A673 (cell line): ENCODE data around the gene INTS1. TPM values are rescaled to one million over a fixed set of nuclear protein-coding genes. Genes with fewer than 3 reads are reported as not detected.

Experiments used
- BruUV-seq: library from RNA; stranded (reverse); fragments of 400-500 nt; replicated peaks from 2 replicates; lab custom pipeline; 2021; lab: Mats Ljungman, UMichigan
- CTCF ChIA-PET: fragments of 300-600 bp; sonication (Branson Sonifier 250); formaldehyde crosslinking; loops from one replicate; lab custom pipeline; 2022; ENCODE audit warnings: antibody characterized with exemption; lab: Charles Lee
- POLR2A ChIA-PET: fragments of 300-600 bp; sonication (Branson Sonifier 250); formaldehyde crosslinking; loops from one replicate; lab custom pipeline; 2022; ENCODE audit warnings: antibody characterized with exemption; ENCODE audit not compliant: low non-redundant PET; lab: Charles Lee
- DNase-seq: peaks from one replicate; pipeline ENCODE4 v3.0.0-alpha.2; 2015; ENCODE audit warnings: low spot score
- H3K27ac ChIP-seq: fragments of 200-600 bp; sonication (generic); 2 replicates; pipeline ENCODE4 v1.5.1; 2016; ENCODE audit warnings: mixed run types, low read depth, mild to moderate bottlenecking, mixed read lengths, antibody characterized with exemption, low read length; ENCODE audit not compliant: poor library complexity, severe bottlenecking
- H3K27me3 ChIP-seq: fragments of 200-600 bp; sonication (generic); replicated peaks from 2 replicates; pipeline ENCODE4 v1.6.1; 2017; ENCODE audit warnings: mixed run types, low read depth, mild to moderate bottlenecking, mixed read lengths, antibody characterized with exemption, low read length; ENCODE audit not compliant: insufficient read depth, poor library complexity
- H3K36me3 ChIP-seq: fragments of 200-600 bp; sonication (generic); 2 replicates; pipeline ENCODE4 v1.6.1; 2016; ENCODE audit warnings: mixed run types, mild to moderate bottlenecking, mixed read lengths, antibody characterized with exemption, low read length; ENCODE audit not compliant: insufficient read depth, poor library complexity, severe bottlenecking
- H3K4me1 ChIP-seq: fragments of 200-600 bp; sonication (generic); 2 replicates; pipeline ENCODE4 v1.6.1; 2017; ENCODE audit warnings: mixed run types, mild to moderate bottlenecking, mixed read lengths, antibody characterized with exemption, low read length; ENCODE audit not compliant: insufficient read depth, poor library complexity, severe bottlenecking
- H3K4me3 ChIP-seq: fragments of 200-600 bp; sonication (generic); 2 replicates; pipeline ENCODE4 v1.5.1; 2016; ENCODE audit warnings: low read depth, mixed run types, mild to moderate bottlenecking, mixed read lengths, low read length; ENCODE audit not compliant: poor library complexity, severe bottlenecking
- H3K9me3 ChIP-seq: fragments of 200-600 bp; sonication (generic); 2 replicates; pipeline ENCODE4 v1.6.1; 2016; ENCODE audit warnings: mixed run types, low read depth, mild to moderate bottlenecking, mixed read lengths, antibody characterized with exemption, low read length; ENCODE audit not compliant: poor library complexity, severe bottlenecking
- CTCF ChIP-seq: fragments of 300-800, 200-600 bp; sonication (generic); conservative IDR thresholded peaks from 2 replicates; pipeline ENCODE4 v1.5.1; 2017; ENCODE audit warnings: low read depth, mild to moderate bottlenecking, antibody characterized with exemption, low read length, moderate library complexity, mixed read lengths
- EZH2 ChIP-seq: fragments of 200-600 bp; sonication (generic); IDR thresholded peaks from 2 replicates; pipeline ENCODE4 v1.6.1; 2017; ENCODE audit warnings: borderline replicate concordance, low read depth, mild to moderate bottlenecking, mixed read lengths, antibody characterized with exemption, low read length; ENCODE audit not compliant: poor library complexity, severe bottlenecking
- intact Hi-C: fragments of 100-400 bp; cut with micrococcal nuclease; formaldehyde crosslinking; loops from one replicate; pipeline ENCODE4 v1.10.0; 2022; ENCODE audit not compliant: unreplicated experiment
- total RNA-seq: library from RNA; stranded (reverse); gene quantifications from 2 replicates; pipeline ENCODE4 v1.2.3, GENCODE V29; 2021

Gene INTS1
- total RNA-seq, 1 experiment from 2014 or later, result 129 TPM

- BruUV-seq, result no TSS peak
- CTCF ChIA-PET, result no interaction called here
Measured at GRCh38 chr7:1493571-1493970, 10.6 kb downstream of the INTS1 start.

GRCh38 chr7:1493129-1493528, 11.1 kb downstream of the INTS1 start:
- POLR2A ChIA-PET, result no interaction called here
- no peaks in the 10 kb centered on the region for H3K9me3 ChIP-seq
- H3K36me3 ChIP-seq, result peaks cover 30% of the 10 kb centered on the region
- DNase-seq, result no peak
- intact Hi-C loops, result no loop called here
- TF ChIP-seq CTCF (no peak), EZH2 (no peak)
- no peaks in the 10 kb centered on the region for H3K4me1 ChIP-seq
- no peaks in the 10 kb centered on the region for H3K27me3 ChIP-seq
- no TSS peak for BruUV-seq
- CTCF ChIA-PET, result no interaction called here
- H3K27ac ChIP-seq, result no peak overlapping the region
- H3K4me3 ChIP-seq, result no peak overlapping the region

More at GRCh38 chr7:1493571-1493970, 10.6 kb downstream of the INTS1 start:
- no peaks in the 10 kb centered on the region for H3K4me1 ChIP-seq
- H3K36me3 ChIP-seq, result peaks cover 29% of the 10 kb centered on the region
- no peak overlapping the region for H3K27ac ChIP-seq
- H3K4me3 ChIP-seq, result no peak overlapping the region
- POLR2A ChIA-PET, result no interaction called here
- H3K27me3 ChIP-seq, result no peaks in the 10 kb centered on the region
- no peak for DNase-seq
- intact Hi-C loops, result no loop called here
- no peaks in the 10 kb centered on the region for H3K9me3 ChIP-seq
- no peak for TF ChIP-seq CTCF
- no peak for TF ChIP-seq EZH2

- POLR2A ChIA-PET, result no interaction called here
- Histone ChIP-seq H3K9me3 (no peaks in the 10 kb centered on the region), H3K4me1 (no peaks in the 10 kb centered on the region), H3K36me3 (peaks cover 29% of the 10 kb centered on the region), H3K27me3 (no peaks in the 10 kb centered on the region), H3K4me3 (no peak overlapping the region), H3K27ac (no peak overlapping the region)
- intact Hi-C loops, result no loop called here
- BruUV-seq, result no TSS peak
- TF ChIP-seq EZH2 (no peak), CTCF (no peak)
- no peak for DNase-seq
- CTCF ChIA-PET, result no interaction called here
Measured at GRCh38 chr7:1492640-1493039, 11.5 kb downstream of the INTS1 start.
